ENCODE data around the gene DUSP10. TPM values are rescaled to one million over a fixed set of nuclear protein-coding genes. Genes with fewer than 3 reads are reported as not detected.

The DUSP10 gene
- total RNA-seq, 1 donor from 2014 or later: 3.2 TPM

- Mint-ChIP-seq H3K4me3 (ENCODE audit: unreplicated experiment) (no peak overlapping the region), H3K9me3 (ENCODE audit: unreplicated experiment) (peaks cover 12% of the 10 kb centered on the region), H3K4me1 (ENCODE audit: unreplicated experiment) (no peaks in the 10 kb centered on the region), H3K36me3 (ENCODE audit: unreplicated experiment) (peaks cover 2% of the 10 kb centered on the region), H3K27me3 (ENCODE audit: unreplicated experiment) (no peaks in the 10 kb centered on the region), H3K27ac (ENCODE audit: unreplicated experiment) (no peak overlapping the region)
- DNase-seq (ENCODE audit: extremely low spot score, unreplicated experiment): no peak
- no peak for TF ChIP-seq CTCF (IDR thresholded peaks at IDR 0.05)
Observed at GRCh38 chr1:221694109-221694508, 47.8 kb downstream of the DUSP10 start.

GRCh38 chr1:221693087-221693486 is 48.8 kb downstream of the DUSP10 start:
- Mint-ChIP-seq H3K4me3 (ENCODE audit: unreplicated experiment) (no peak overlapping the region), H3K27ac (ENCODE audit: unreplicated experiment) (no peak overlapping the region), H3K36me3 (ENCODE audit: unreplicated experiment) (no peaks in the 10 kb centered on the region), H3K4me1 (ENCODE audit: unreplicated experiment) (no peaks in the 10 kb centered on the region), H3K27me3 (ENCODE audit: unreplicated experiment) (no peaks in the 10 kb centered on the region), H3K9me3 (ENCODE audit: unreplicated experiment) (peaks cover 12% of the 10 kb centered on the region)
- DNase-seq (ENCODE audit: extremely low spot score, unreplicated experiment): no peak
- TF ChIP-seq CTCF (IDR thresholded peaks at IDR 0.05): no peak

- no peak for DNase-seq (ENCODE audit: extremely low spot score, unreplicated experiment)
Observed at GRCh38 chr1:221692643-221693042, 49.2 kb downstream of the DUSP10 start.

GRCh38 chr1:221691261-221691660 is 50.6 kb downstream of the DUSP10 start:
- H3K27me3 Mint-ChIP-seq (ENCODE audit: unreplicated experiment): no peaks in the 10 kb centered on the region
- no peaks in the 10 kb centered on the region for H3K4me1 Mint-ChIP-seq (ENCODE audit: unreplicated experiment)
- no peak for TF ChIP-seq CTCF (IDR thresholded peaks at IDR 0.05)
- no peaks in the 10 kb centered on the region for H3K36me3 Mint-ChIP-seq (ENCODE audit: unreplicated experiment)
- H3K9me3 Mint-ChIP-seq (ENCODE audit: unreplicated experiment): peaks cover 12% of the 10 kb centered on the region
- H3K4me3 Mint-ChIP-seq (ENCODE audit: unreplicated experiment): no peak overlapping the region
- DNase-seq (ENCODE audit: extremely low spot score, unreplicated experiment): no peak
- no peak overlapping the region for H3K27ac Mint-ChIP-seq (ENCODE audit: unreplicated experiment)

More at GRCh38 chr1:221692643-221693042, 49.2 kb downstream of the DUSP10 start:
- H3K27ac Mint-ChIP-seq (ENCODE audit: unreplicated experiment): no peak overlapping the region
- H3K9me3 Mint-ChIP-seq (ENCODE audit: unreplicated experiment): peaks cover 12% of the 10 kb centered on the region
- no peaks in the 10 kb centered on the region for H3K36me3 Mint-ChIP-seq (ENCODE audit: unreplicated experiment)
- no peak overlapping the region for H3K4me3 Mint-ChIP-seq (ENCODE audit: unreplicated experiment)
- no peak for TF ChIP-seq CTCF (IDR thresholded peaks at IDR 0.05)
- no peaks in the 10 kb centered on the region for H3K4me1 Mint-ChIP-seq (ENCODE audit: unreplicated experiment)
- no peaks in the 10 kb centered on the region for H3K27me3 Mint-ChIP-seq (ENCODE audit: unreplicated experiment)

GRCh38 chr1:221690858-221691257 is 51.0 kb downstream of the DUSP10 start:
- no peaks in the 10 kb centered on the region for H3K4me1 Mint-ChIP-seq (ENCODE audit: unreplicated experiment)
- H3K4me3 Mint-ChIP-seq (ENCODE audit: unreplicated experiment): no peak overlapping the region
- H3K27ac Mint-ChIP-seq (ENCODE audit: unreplicated experiment): no peak overlapping the region
- DNase-seq (ENCODE audit: extremely low spot score, unreplicated experiment): no peak
- no peaks in the 10 kb centered on the region for H3K36me3 Mint-ChIP-seq (ENCODE audit: unreplicated experiment)
- H3K9me3 Mint-ChIP-seq (ENCODE audit: unreplicated experiment): peaks cover 12% of the 10 kb centered on the region
- H3K27me3 Mint-ChIP-seq (ENCODE audit: unreplicated experiment): no peaks in the 10 kb centered on the region
- TF ChIP-seq CTCF (IDR thresholded peaks at IDR 0.05): no peak

Measured in osteocyte (in vitro differentiated cells).